Activated B cell treated with CpG ODN at 0.5 μM for 24 hours (primary cell): ENCODE results near the gene PRKAB1. TPM values are rescaled to one million over a fixed set of nuclear protein-coding genes. Genes with fewer than 3 reads are reported as not detected.
"Not testable (repeated sequence)": the region's sequence is repeated elsewhere in the genome, so short reads cannot be mapped to it uniquely, and the experiment has no call there.

ENCODE experiments used
- ATAC-seq: fragments of 200-7000 bp; cut with Tn5 transposase; one replicate; pipeline ENCODE4 v1.10.0; 2021; ENCODE audit warnings: low read depth, mild to moderate bottlenecking, moderate library complexity
- CTCF ChIA-PET: fragments of 350-600 bp; sonication (Branson Sonifier 250); formaldehyde crosslinking; loops from one replicate; lab custom pipeline; 2021; ENCODE audit warnings: antibody characterized with exemption; lab: Charles Lee
- POLR2A ChIA-PET: fragments of 350-600 bp; sonication (Branson Sonifier 250); formaldehyde crosslinking; loops from one replicate; lab custom pipeline; 2021; ENCODE audit warnings: antibody characterized with exemption; lab: Charles Lee
- DNase-seq: peaks from one replicate; pipeline ENCODE4 v3.0.0; 2022
- H3K27ac Mint-ChIP-seq: one replicate; pipeline ENCODE4 v1.8.0; 2020; ENCODE audit warnings: mixed read lengths
- H3K27me3 Mint-ChIP-seq: one replicate; pipeline ENCODE4 v1.8.0; 2021; ENCODE audit warnings: mixed read lengths
- H3K36me3 Mint-ChIP-seq: one replicate; pipeline ENCODE4 v1.8.0; 2021; ENCODE audit warnings: low read depth, mixed read lengths
- H3K4me1 Mint-ChIP-seq: one replicate; pipeline ENCODE4 v1.8.0; 2021; ENCODE audit warnings: mixed read lengths
- H3K4me3 Mint-ChIP-seq: one replicate; pipeline ENCODE4 v1.8.0; 2020; ENCODE audit warnings: mild to moderate bottlenecking, mixed read lengths
- H3K9me3 Mint-ChIP-seq: one replicate; pipeline ENCODE4 v1.8.0; 2020; ENCODE audit warnings: mixed read lengths
- CTCF ChIP-seq: fragments of 200-600 bp; IDR thresholded peaks from one replicate; pipeline ENCODE4 v1.8.0; 2022; ENCODE audit warnings: antibody characterized with exemption, mild to moderate bottlenecking
- intact Hi-C: fragments of 100-400 bp; cut with micrococcal nuclease; formaldehyde crosslinking; loops from one replicate; pipeline ENCODE4 v1.15.1; 2024
- total RNA-seq: library from RNA; stranded (reverse); gene quantifications from 2 replicates; pipeline ENCODE4 v1.2.3, GENCODE V29; 2022

Gene PRKAB1, protein sequence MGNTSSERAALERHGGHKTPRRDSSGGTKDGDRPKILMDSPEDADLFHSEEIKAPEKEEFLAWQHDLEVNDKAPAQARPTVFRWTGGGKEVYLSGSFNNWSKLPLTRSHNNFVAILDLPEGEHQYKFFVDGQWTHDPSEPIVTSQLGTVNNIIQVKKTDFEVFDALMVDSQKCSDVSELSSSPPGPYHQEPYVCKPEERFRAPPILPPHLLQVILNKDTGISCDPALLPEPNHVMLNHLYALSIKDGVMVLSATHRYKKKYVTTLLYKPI
- 43.9 and 49.1 TPM in 2 replicates for total RNA-seq

- ATAC-seq, result peak; percentile 91
- Mint-ChIP-seq H3K4me1 (peaks cover 59% of the 10 kb centered on the region), H3K9me3 (no peaks in the 10 kb centered on the region), H3K4me3 (peak within 1 kb of the TSS; percentile 90), H3K36me3 (peaks cover 31% of the 10 kb centered on the region), H3K27ac (peak within 1 kb of the TSS; percentile 92), H3K27me3 (no peaks in the 10 kb centered on the region)
- CTCF ChIA-PET, result interaction anchor here (0.6 to 2.1 kb wide), 7 partner anchors 10 to 221 kb away, joined by 3 to 19 read pairs (median 3); no protein-coding TSS in a partner anchor
- DNase-seq, result peak; percentile 92
- POLR2A ChIA-PET, result interaction anchor here (0.5 to 4.4 kb wide), 8 partner anchors 10 to 1295 kb away, joined by 3 to 43 read pairs (median 4); partner anchors contain the start of genes SUDS3 and TAOK3
- TF ChIP-seq CTCF, result peak; percentile 39
- intact Hi-C loops, result loop anchor here (1.0 to 5.0 kb wide), 8 partner anchors 8 to 1651 kb away; partner anchors contain the start of genes BICDL1, CIT and RFC5
Measured at GRCh38 chr12:119667577-119668323, at the start of gene PRKAB1. PRKAB1 (plus strand) TSS chr12:119668133; CDS start chr12:119668245, 112 bp downstream.

DNA sequence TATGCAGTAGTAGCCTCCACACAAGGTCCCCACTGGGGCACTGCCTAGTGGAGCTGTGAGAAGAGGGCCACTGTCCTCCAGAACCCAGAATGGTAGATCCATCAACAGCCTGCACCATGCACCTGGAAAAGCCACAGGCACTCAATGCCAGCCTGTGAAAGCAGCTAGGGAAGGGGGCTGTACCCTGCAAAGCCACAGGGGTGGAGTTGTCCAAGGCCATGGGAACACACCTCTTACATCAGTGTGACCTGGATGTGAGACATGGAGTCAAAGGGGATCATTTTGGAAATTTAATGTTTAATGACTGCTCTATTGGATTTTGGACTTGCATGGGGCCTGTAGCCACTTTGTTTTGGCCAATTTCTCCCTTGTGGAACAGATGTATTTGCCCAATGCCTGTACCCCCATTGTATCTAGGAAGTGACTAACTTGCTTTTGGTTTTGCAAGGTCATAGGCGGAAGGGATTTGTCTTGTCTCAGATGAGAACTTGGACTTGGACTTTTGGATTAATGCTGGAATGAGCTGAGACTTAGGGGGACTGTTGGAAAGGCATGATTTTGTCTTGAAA, 49.5 kb upstream of the PRKAB1 start:
- H3K4me3 Mint-ChIP-seq, H3K36me3 Mint-ChIP-seq, ATAC-seq, intact Hi-C loops, DNase-seq, CTCF ChIA-PET, H3K9me3 Mint-ChIP-seq, POLR2A ChIA-PET, H3K4me1 Mint-ChIP-seq, H3K27ac Mint-ChIP-seq: not testable (repeated sequence)
- peaks cover 16% of the 10 kb centered on the region for H3K27me3 Mint-ChIP-seq

DNA sequence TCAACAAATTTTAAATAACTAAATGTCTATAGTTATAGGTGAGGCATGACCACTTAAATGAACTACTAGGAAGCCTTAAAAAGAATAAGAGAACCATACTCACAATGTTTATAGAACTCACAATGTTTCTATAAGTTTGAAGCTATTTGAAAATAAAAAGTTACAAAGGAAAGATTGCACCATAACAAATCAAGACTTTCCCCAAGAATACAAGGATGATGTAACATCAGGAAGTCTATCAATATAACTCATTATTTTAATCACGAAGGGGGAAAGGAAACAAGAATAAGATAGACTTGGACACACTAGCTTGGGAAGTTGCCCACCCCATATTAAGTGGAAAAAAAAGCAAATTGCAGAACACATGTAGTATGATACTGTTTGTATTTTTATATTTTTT, 47.4 kb upstream of the PRKAB1 start:
- no peaks in the 10 kb centered on the region for H3K4me1 Mint-ChIP-seq
- no peak overlapping the region for H3K27ac Mint-ChIP-seq
- ChIA-PET POLR2A (no interaction called here), CTCF (no interaction called here)
- H3K4me3 Mint-ChIP-seq, result no peak overlapping the region
- intact Hi-C loops, result no loop called here
- H3K9me3 Mint-ChIP-seq, result peaks cover 8% of the 10 kb centered on the region
- H3K36me3 Mint-ChIP-seq, result no peaks in the 10 kb centered on the region
- TF ChIP-seq CTCF, result no peak
- ATAC-seq (no peak), DNase-seq (no peak)
- H3K27me3 Mint-ChIP-seq, result peaks cover 16% of the 10 kb centered on the region

DNA sequence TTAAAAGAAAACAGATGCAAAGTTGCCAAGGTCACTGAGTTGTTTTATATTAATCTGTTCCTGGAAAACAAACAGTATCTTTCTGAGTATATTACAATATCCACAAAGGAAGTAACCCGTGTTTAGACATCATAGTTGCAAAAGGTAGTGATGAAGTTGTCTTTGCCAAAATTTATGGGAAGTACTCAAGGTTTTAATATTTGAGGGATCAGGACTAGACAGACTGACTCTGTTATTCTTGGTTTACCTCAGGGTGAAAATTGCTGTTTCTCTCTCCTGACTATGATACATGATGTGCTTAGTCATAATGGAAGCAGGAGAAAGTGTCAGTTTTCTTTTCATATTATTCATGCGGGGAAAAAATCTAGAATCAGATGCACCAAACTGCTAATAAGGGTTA, 46.1 kb upstream of the PRKAB1 start:
- H3K4me1 Mint-ChIP-seq, result no peaks in the 10 kb centered on the region
- H3K4me3 Mint-ChIP-seq, result no peak overlapping the region
- intact Hi-C loops, result no loop called here
- no peaks in the 10 kb centered on the region for H3K36me3 Mint-ChIP-seq
- H3K9me3 Mint-ChIP-seq, result peaks cover 8% of the 10 kb centered on the region
- H3K27ac Mint-ChIP-seq, result no peak overlapping the region
- ChIA-PET POLR2A (no interaction called here), CTCF (no interaction called here)
- no peak for TF ChIP-seq CTCF
- DNase-seq, result no peak
- no peak for ATAC-seq
- H3K27me3 Mint-ChIP-seq, result peaks cover 16% of the 10 kb centered on the region

DNA sequence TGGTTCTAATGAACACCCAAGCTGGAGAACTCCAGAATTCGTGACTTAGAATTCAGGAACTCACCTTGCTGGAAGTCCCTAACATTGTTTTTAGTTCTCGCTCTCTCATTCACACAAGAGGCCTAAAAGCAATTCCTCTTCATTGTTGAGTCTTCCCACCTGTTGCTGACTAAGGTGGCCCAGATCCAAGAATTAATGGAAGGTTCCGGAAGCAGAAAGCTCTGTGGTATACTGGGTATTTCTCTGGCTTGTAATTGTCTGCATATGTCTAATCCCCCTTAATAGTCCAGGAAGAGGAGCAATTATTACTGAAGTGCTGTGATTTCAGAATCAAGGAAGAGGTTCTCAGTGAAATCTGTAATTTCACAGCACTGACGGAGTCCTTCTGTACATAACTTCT, 43.0 kb upstream of the PRKAB1 start:
- no peak for DNase-seq
- Mint-ChIP-seq H3K4me3 (no peak overlapping the region), H3K27ac (no peak overlapping the region), H3K36me3 (no peaks in the 10 kb centered on the region), H3K9me3 (no peaks in the 10 kb centered on the region), H3K4me1 (no peaks in the 10 kb centered on the region), H3K27me3 (peaks cover 18% of the 10 kb centered on the region)
- POLR2A ChIA-PET, result no interaction called here
- intact Hi-C loops, result no loop called here
- TF ChIP-seq CTCF, result no peak
- ATAC-seq, result no peak
- CTCF ChIA-PET, result no interaction called here
